ENCODE results near the gene MAEL.

- TF ChIP-seq CTCF (IDR thresholded peaks at IDR 0.05) (no peak), POLR2A (IDR thresholded peaks at IDR 0.05) (no peak)
Observed at GRCh38 chr1:167064621-167065020, 75.5 kb downstream of the MAEL start.

Measured in thyroid gland (tissue), 4 donors.